EL (cell line): ENCODE data around the gene POLD4.

Experiments
- DNase-seq: peaks from one replicate; pipeline ENCODE4 v3.0.0-alpha.2; 2016

The POLD4 gene

GRCh38 chr11:67387518-67387917 lies 34.2 kb upstream of the POLD4 start:
- no peak for DNase-seq

DNA sequence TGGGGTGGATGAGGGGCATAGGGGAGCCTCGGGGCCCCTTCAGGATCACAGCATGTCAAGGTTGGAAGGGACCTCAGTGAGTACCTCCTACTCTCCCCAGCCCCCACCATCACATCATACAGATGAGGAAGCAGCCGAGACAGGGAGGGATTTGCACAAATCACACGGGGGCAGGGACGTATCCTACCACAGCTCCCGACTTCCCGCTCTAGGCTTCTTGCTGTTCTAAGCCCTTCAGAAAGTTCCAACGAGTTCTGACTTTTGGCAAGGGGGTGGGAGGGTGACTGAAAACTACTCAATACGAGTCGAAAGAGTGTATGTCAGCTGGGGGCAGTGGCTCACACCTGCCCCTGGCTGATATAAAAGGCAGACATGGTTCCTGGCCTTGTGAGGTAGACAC lies 33.7 kb upstream of the POLD4 start:
- DNase-seq: no peak

DNA sequence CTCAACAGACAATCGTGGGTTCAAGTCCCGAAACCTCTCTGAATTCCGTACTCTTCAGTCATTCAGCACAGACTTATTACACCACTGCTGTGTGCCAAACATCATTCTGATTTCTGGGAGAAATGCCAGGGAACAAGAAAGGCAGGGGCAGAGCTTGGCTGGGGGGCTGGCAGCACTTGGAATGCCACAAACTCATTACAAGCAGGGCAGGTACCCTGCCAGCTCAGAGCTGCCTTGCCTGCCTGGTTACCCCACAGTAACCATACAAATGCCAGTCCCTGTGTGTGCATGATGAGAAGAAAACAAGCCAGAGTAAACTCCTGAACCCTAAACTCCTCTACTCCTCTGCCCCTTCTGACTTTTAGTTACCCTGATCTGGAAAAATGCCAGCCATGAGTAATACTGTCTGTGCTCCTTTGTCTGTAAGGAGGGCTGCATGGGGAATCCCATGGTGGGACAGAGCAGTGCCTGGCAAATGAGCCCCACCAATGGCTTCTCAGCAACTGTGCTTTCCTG lies 31.6 kb upstream of the POLD4 start:
- peak; percentile 68 for DNase-seq

- DNase-seq: peak; percentile 78
Observed at GRCh38 chr11:67382276-67383136, 29.2 kb upstream of the POLD4 start.

DNA sequence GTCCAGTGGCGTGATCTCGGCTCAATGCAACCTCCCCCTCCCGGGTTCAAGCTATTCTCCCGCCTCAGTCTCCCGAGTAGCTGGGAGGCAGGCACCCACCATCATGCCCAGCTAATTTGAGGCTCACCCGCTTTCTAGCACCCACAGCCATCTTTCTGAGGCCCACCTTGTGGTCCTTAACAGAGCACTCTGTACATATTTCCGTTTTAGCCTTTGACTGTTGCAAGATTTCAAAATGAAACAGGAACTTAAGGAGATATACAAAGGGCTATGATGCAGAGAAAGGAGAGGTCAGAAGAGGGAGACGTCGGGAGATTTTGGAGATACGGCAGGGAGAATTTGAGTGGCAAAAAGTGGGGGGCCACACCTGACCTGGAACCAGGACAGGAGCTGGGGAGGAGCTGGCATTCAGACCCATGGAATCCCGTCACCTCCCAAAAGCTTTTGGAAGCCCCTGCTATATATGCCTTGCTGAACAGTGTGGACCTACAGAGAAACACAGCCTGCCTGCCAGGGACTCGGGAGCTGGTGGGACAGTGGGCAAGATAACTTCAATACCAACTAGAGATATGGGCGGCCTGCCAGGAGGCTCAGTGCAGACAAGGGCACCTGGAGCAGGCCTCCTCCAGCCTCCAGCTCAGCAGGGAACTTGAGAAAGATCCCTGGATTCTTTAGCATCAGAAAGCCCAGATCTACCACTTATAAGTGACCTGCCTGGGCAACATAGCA lies 28.1 kb upstream of the POLD4 start:
- DNase-seq: no peak

GRCh38 chr11:67379061-67380058 lies 26.0 kb upstream of the POLD4 start:
- peak; percentile 84 for DNase-seq

GRCh38 chr11:67378544-67378943 lies 25.2 kb upstream of the POLD4 start:
- DNase-seq: no peak

- no peak for DNase-seq
Observed at GRCh38 chr11:67376873-67377808, 23.8 kb upstream of the POLD4 start.

DNA sequence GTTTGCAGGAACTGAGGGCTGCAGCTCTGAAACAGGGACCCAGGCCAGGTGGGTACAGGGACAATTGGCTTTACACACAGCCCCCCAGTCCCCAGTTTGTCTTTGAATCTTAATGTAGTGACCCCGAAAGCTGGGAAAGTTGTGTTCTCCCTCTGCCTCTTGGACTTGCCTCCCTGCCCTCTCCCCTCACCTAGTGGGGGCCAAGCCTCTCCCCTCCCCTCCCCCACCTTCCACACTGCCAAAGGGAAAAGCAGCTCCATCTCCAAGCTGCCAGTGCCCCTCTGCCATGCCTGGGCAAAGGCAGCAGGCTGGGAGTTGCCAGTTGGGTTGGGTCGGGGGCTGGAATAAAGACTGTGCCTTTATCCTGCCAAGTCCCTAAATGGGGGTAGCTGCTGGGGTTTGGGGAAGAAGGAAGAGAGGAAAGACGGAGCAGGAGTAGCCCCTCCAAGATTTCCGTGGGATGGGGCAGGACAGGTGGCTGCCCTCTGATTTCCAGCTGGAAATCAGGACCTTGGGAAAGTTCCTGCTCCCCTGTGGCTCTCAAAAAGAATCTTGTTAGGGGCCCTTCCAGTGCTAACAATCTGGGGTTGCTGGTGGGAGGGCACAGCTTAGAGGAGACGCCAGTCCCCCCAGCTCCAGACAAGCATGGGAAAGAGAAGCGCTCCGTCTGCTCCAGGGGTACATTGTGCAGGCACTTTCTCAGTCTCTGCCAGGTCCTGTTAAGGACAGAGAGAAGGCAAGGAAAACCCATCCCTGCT lies 22.9 kb upstream of the POLD4 start:
- no peak for DNase-seq

GRCh38 chr11:67375320-67376055 lies 22.1 kb upstream of the POLD4 start:
- no peak for DNase-seq

DNA sequence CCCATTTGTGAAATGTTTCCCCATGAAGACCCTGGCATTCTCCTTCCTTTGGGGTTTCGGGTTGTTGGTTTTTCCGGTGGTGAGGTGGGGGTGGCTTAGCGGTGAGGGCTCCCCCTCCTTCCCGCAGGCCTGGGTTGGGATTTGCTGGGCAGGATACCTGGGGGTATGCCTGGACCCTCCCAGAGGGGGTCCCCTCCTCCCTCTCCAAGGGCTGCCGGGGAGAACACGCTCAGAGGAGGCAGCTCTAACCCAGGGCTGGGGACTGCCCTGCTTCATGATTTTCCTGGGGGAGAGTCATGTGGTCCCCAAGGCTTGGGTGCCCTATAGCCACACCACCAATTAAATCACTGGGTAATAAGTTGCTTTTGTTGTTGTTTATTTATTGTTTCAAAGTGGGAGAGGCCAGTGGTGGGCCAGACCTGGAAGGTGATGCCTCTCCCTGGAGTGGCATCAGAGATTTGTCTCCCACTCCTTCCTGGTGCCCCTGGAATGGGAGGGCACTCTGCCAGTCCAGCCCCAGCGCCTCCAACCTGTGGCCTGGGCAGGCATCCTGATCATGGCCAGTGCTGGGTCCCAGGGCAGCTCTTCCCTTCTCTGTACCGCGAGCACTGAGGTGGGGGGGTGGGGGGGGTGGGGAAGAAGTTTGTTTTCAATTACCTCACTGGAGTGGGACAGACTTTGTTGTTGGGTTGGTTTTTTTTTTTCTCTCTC lies 21.4 kb upstream of the POLD4 start:
- peak; percentile 52 for DNase-seq

- DNase-seq: peak; percentile 99
Observed at GRCh38 chr11:67373648-67374570, 20.6 kb upstream of the POLD4 start.

DNA sequence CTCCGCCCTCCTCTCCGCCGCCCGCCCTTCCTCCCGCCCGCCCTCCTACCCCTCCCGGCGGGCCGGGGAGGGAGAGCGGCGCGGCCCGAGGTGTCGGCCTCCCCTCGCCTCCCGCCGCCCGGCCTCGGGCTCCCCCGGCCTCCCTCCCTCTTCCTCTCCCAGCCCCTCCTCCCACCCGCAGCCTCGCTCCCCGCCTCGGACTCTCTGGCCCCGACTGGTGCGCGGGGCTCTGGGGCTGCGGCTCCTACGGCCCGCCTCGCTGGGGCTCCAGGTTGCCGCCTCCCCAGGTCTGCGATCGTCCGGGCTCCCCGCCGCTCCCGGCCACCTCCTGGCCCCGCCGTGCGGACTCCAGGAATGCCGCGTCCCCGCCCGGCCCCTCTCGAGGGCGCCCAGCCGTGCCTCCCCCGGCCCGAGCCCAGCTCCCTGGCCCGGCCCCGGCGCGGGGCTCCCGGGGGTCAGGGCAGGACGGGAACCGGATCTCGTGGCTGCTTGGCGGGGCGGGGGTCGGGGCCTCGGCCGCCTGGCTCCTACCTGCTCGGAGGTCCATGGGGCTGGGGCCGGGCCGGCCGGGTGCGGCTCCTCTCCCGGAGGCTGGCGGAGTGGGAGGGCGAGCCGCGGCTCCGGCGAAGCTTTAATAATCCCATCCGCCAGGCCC lies 19.8 kb upstream of the POLD4 start, which contains the start of gene CLCF1:
TSS of gene CLCF1 (minus strand) at position 606 of the 655 bp plus-strand sequence. CDS start at position 547, 59 bp downstream.
- peak; percentile 68 for DNase-seq

GRCh38 chr11:67372321-67372992 lies 19.1 kb upstream of the POLD4 start:
- peak; percentile 24 for DNase-seq

- DNase-seq: no peak
Observed at GRCh38 chr11:67371911-67372320, 18.6 kb upstream of the POLD4 start.

- peak; percentile 65 for DNase-seq
Observed at GRCh38 chr11:67371189-67371910, 18.0 kb upstream of the POLD4 start.
